Bronchial epithelial cell (primary cell): ENCODE results near the gene COL21A1. TPM values are rescaled to one million over a fixed set of nuclear protein-coding genes. Genes with fewer than 3 reads are reported as not detected.

ENCODE experiments used
- DNase-seq: peaks from one replicate; pipeline ENCODE4 v3.0.0-alpha.2; 2010; ENCODE audit warnings: low read depth
- FAIRE-seq: peaks from 2 replicates; lab custom pipeline; 2011; peaks lifted over from hg19 to GRCh38; lab: Jason Lieb, UNC
- H3K27me3 ChIP-seq: 2 replicates; pipeline ENCODE4 v1.5.1; 2011; ENCODE audit warnings: low read length; ENCODE audit not compliant: control insufficient read depth, insufficient read depth
- H3K36me3 ChIP-seq: 2 replicates; pipeline ENCODE4 v1.5.1; 2011; ENCODE audit warnings: low read length; ENCODE audit not compliant: control insufficient read depth, insufficient read depth
- H3K4me3 ChIP-seq: 2 replicates; pipeline ENCODE4 v1.5.1; 2011; ENCODE audit warnings: mild to moderate bottlenecking, low read depth, low read length, control low read depth
- total RNA-seq: library from RNA; depleted of rRNA; stranded (reverse); fragments of >200 nt; gene quantifications from 2 replicates; pipeline ENCODE4 v1.2.1, GENCODE V29; 2014
- TF ChIP-seq, protein P1 (sequence below): IDR thresholded peaks from 2 replicates; pipeline ENCODE4 v1.5.1; 2011; ENCODE audit warnings: mild to moderate bottlenecking, moderate library complexity, low read length, control low read depth, inconsistent platforms; ENCODE audit not compliant: insufficient read depth, severe bottlenecking

Gene COL21A1
- total RNA-seq, 1 donor from 2014 or later, result 8.2 TPM

DNA sequence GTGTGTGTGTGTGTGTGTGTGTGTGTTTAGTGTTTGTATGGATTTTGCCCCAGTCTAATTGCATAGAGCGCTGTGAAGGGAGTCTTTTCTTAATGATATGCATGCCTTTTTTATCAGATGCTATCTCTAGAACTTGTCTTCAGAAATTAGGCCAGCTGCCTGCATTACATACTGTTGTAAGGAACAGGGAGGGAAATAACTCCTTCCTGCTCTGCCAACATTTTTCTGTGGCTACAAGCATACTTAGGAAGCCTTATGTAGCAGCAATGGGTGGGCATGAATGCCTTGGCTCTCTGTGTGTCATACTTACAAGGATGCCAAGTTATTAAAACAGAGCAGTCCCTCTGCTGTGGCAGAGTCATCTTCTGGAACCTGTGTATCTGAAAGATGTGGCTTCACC is 8.0 kb upstream of the COL21A1 start:
- TF ChIP-seq, protein P1, sequence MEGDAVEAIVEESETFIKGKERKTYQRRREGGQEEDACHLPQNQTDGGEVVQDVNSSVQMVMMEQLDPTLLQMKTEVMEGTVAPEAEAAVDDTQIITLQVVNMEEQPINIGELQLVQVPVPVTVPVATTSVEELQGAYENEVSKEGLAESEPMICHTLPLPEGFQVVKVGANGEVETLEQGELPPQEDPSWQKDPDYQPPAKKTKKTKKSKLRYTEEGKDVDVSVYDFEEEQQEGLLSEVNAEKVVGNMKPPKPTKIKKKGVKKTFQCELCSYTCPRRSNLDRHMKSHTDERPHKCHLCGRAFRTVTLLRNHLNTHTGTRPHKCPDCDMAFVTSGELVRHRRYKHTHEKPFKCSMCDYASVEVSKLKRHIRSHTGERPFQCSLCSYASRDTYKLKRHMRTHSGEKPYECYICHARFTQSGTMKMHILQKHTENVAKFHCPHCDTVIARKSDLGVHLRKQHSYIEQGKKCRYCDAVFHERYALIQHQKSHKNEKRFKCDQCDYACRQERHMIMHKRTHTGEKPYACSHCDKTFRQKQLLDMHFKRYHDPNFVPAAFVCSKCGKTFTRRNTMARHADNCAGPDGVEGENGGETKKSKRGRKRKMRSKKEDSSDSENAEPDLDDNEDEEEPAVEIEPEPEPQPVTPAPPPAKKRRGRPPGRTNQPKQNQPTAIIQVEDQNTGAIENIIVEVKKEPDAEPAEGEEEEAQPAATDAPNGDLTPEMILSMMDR, result no peak
- FAIRE-seq (no peak), DNase-seq (no peak)
- no peaks in the 10 kb centered on the region for H3K27me3 ChIP-seq
- H3K36me3 ChIP-seq, result no peaks in the 10 kb centered on the region
- no peak overlapping the region for H3K4me3 ChIP-seq

DNA sequence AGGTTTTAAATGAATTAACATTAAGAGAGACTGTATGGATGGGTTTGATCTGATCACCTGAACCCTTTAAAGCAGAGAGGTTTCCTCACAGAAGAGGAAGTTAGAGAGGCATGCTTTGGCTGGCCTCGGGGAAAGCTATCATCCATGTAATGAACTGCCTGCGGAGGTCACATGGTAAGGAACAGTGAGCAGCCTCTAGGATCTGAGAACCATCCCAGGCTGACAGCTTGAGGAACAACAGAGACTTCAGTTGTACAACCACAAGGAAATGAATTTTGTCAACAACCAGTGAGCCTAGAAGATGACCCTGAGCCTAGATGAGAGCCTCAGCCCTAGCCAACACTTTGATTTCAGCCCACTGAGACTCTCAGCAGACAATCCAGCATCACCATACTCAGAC is 2.9 kb upstream of the COL21A1 start:
- Histone ChIP-seq H3K27me3 (no peaks in the 10 kb centered on the region), H3K36me3 (no peaks in the 10 kb centered on the region), H3K4me3 (no peak overlapping the region)
- peak; percentile 28 for FAIRE-seq
- TF ChIP-seq, protein P1, result no peak
- DNase-seq, result no peak

- Histone ChIP-seq H3K4me3 (peak overlapping the region; percentile 47), H3K27me3 (no peaks in the 10 kb centered on the region), H3K36me3 (no peaks in the 10 kb centered on the region)
- FAIRE-seq (no peak), DNase-seq (no peak)
- TF ChIP-seq, protein P1, result no peak
Observed at GRCh38 chr6:56247654-56248122, 308 bp upstream of the COL21A1 start.

- no peak for FAIRE-seq
- Histone ChIP-seq H3K36me3 (no peaks in the 10 kb centered on the region), H3K27me3 (no peaks in the 10 kb centered on the region), H3K4me3 (peak overlapping the region; percentile 47)
- no peak for DNase-seq
- TF ChIP-seq, protein P1, result no peak
Observed at GRCh38 chr6:56246541-56246880, 869 bp downstream of the COL21A1 start.

DNA sequence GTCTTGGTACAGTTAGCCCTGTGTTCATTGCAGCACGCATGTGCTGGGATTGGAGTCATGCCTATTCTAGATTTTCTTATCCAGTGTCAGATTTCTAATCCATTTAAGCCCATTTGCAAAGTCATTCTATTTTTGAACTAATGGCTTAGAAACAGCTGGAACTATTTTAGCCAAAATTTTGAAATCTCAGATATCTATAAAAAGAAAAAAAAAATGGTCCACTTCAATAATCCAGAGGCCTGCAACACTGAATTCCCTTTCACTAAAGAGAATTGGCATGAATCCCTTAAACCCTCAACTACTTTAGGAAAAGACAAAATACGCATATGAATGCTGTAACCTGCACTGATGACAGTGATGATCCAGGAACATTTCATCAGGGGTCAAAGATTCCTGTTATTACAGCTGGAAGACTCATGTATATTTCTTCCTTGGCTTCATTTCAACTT is 1.5 kb downstream of the COL21A1 start:
- no peaks in the 10 kb centered on the region for H3K27me3 ChIP-seq
- TF ChIP-seq, protein P1, result no peak
- H3K36me3 ChIP-seq, result no peaks in the 10 kb centered on the region
- H3K4me3 ChIP-seq, result no peak overlapping the region
- no peak for DNase-seq
- no peak for FAIRE-seq
